ENCODE data around the gene ZNG1A. TPM values are rescaled to one million over a fixed set of nuclear protein-coding genes. Genes with fewer than 3 reads are reported as not detected.
"Not testable (repeated sequence)": the region's sequence is repeated elsewhere in the genome, so short reads cannot be mapped to it uniquely, and the experiment has no call there.

The ZNG1A gene
- total RNA-seq = 40.1 and 45.1 TPM in 2 replicates
- 23.6 TPM for polyA plus RNA-seq (2012)

DNA sequence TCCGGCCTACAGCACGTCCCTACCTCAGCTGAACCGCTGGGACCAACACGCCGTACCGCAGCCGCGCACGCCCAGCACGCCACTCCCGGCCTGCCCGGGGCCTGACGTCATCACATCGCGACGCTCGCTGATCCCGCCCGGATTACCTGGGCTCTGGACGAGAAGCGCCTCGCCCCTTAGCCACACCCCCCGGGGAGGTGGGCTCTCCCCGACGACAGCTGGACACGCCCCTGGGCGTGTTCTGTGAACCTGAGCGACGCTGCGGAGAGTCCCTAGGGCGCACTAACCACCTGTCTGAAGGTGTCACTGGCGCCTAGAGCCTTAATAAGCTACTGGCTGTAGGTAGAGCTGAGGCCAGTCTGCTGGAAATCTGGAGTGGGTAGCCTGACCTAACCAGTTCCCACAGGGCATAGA lies at the start of gene ZNG1A:
TSS of gene ZNG1A (minus strand) at position 87 of the 414 bp plus-strand sequence. CDS start 87 bp downstream, outside the sequence.
- peak; percentile 39 for DNase-seq (ENCODE audit: low read depth)

DNA sequence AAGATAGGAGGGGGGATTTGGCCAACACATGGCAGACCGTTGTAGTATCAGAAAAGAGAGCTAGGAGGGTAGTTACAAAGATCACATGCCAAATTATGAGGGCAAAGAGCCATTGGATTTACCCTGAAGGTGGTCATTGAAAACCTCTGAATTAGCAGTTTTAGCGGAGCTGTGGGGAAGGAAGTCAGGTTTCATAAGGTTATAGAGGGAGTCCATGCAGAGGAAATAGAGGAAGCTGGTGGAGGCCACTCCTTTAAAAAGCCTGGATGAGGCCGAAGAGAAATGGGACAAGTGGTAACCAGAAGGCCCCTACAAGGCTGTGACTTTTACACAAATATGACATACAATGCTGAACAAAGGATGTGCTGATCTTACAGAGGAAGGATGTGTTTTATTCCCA lies 49.0 kb upstream of the ZNG1A start:
- DNase-seq (ENCODE audit: low read depth) = no peak

DNA sequence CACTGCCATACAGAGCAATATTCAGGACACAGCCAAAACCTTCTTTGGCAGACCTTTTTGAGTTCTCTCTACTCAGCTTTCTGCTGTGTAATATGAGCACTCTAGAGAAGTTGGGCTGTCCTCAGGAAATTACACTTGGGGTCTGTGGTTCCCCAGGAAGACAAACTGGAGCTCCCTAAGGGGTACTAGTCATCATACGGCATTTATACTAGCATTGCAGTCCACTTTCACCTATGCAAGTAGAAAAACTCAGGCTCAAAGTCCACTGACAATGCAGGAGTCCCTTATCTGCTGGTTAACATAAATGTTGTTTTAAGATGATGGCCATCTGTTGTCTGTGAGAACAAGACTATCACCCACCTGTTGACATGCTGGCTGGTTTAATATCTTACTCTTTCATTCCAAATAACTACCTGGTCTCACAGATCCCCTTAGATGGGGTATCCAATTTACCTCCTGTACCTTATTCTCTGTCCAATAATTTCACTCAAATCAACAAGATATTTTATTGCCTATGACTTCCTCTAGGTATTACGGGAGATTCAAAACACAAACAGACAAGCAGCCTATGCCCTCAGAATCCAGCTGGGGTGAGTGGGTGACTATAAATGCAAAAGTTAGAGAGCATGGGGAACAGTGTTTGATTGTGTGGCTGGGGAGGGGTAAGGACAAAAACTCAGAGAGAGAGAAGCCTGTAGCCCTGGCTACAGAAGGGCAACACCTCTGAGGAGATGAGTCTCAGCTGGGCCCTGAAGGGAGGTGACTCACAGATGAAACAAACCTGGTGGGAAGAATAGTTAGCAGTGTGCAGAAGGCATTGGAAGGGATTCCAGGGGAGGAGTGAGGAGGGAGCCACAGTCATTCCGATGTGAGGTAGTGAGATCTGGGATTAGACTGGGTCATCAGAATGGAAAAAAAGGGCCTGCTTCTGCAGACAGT lies 46.0 kb upstream of the ZNG1A start:
- no peak for DNase-seq (ENCODE audit: low read depth)

DNA sequence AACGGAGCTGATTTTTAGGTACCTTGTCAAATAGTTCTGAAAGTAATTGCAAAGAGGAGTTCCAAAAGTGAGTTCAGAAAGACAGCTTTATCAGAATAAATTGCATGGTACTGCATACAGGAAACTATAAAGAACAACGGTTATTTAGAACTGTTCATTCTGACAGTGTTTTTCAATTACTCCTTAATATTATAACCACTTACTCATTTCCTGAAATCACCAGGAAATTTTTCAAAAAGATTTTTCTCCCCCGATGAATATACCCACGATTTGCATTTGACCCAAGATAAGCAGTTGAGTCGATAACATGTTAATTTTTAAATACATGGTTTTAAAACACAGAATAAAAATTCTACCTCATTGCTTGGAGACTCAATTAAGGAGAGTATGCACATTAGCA lies 45.2 kb upstream of the ZNG1A start:
- no peak for DNase-seq (ENCODE audit: low read depth)

DNA sequence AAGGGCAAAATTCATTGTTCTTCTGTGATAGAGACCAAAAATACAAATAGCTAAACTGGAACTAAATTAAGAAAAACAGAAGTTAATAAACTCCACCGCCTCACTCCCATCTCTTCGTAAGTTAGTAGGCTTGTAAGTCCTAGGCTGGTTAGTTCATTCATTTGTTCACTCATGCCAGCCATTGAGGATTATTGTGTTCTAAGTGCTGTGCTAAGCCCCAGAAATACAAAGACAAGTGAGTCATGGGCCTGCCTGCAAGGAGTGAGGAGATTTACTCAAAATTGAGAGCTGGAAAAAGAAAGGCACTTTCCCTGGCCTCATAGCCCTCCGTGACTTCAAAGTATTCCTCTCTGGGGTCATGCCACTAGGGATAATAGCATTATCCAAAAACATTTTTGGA lies 44.3 kb upstream of the ZNG1A start:
- DNase-seq (ENCODE audit: low read depth) = no peak

DNA sequence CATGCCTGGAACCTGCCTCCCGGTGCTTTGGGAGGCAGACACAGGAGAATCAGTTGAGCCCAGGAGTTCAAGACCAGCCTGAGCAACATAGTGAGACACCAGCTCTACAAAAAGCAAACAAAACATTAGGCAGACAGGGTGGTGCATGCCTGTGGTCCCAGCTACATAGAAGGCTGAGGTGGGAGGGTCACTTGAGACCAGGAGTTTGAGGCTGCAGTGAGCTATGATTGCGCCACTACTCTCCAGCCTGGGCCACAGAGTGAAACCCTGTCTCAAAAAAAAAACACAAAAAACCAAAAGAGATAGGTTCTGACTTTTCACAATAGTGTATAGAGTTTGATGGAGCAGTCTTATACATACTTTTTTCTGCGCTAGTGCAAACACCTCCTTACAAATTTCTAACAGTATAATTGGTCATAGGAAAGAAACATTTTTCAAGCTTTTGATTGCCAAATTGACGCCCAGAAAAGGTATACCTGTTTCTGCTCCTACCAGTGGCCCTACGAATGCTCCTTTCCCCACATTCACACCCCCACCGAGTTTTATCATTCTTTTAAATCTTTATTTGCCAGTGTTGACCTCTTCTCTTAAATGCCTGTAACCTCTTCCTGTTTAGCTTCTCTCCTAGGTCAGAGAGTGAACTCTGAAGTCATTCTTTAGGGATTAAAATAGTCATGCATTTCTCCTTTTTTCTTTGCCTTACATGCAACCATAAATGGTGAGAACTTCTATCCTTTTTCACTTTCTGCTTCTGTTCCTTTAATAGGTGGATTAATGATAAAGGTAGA lies 43.3 kb upstream of the ZNG1A start:
- no peak for DNase-seq (ENCODE audit: low read depth)

DNA sequence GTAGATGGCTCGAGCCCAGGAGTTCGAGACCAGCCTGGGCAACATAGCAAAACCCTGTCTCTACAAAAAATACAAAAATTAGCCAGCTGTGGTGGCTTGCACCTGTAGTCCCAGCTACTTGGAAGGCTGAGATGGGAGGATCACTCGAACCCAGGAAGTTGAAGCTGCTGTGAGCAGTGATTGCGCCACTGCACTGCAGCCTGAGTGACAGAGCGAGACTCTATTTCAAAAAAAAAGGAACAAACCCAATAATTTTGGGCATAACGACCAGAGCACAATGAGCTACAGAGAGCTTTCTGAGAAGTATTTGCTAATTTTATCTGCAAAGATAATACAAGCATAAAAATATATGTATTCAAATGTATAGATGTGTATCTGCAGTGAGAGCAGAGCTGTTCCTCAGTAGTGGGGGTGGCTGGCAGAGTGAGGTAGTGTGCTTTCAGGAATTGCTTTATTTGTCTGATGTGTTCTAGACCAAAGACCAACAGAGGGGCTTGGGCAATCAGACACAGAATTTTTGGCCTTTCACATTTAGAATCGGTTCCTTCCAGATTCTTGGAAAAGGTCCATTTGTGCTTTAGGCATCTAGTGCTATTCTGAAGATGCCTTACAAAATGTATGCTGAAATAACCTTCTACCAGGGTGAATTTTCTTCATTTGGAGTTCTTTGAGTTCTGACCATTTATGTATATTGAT lies 41.0 kb upstream of the ZNG1A start:
- no peak for DNase-seq (ENCODE audit: low read depth)

DNA sequence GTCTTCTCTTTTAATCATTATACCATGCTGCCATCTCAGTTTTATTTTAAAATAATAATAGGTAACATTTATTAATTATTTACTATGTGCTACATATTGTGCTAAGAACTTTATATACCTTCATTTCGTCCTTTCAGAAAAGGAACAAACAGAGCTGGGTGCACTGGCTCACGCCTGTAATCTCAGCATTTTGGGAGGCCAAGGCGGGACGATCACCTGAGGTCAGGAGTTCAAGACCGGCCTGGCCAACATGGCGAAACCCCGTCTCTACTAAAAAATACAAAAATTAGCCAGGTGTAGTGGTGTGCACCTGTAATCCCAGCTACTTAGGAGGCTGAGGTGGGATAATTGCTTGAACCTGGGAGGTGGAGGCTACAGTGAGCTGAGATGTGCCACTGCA lies 40.2 kb upstream of the ZNG1A start:
- DNase-seq (ENCODE audit: low read depth) = not testable (repeated sequence)

DNA sequence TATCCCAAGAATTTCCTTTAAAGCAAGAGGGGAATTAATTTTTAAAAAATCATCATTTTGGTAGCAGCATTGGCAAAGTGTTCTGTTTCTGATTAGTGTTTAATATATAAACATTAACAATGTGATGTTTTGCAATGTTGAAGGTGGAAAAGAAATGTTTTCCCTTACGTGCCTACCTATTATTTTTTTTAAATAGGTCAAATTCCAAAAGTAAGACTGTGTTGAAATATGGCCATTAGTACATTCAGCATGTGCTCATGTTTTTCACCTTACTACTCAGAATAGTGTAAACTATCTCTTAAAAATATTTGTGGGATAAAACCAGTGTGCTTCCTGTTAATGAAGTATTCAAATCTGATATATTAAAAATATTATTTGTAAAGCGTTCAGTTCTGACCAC lies 39.1 kb upstream of the ZNG1A start:
- DNase-seq (ENCODE audit: low read depth) = no peak

DNA sequence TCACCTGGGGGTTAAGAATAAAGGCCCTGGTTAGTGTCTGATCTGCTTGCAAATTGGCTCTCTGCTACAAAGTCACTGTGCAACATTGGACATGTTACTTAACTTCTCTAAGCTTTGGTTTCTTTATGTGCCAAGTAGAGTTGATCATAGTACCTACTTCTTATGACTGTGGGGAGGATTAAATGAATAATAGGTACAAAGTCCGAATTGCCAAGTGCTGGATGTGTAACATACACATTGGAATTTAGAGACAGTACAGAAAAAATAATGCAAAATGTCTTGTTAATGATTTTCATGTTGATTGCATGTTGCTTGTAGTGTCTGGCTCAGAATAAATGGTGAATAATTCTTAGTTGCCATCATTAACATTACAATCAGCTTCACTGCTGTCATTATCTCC lies 38.0 kb upstream of the ZNG1A start:
- no peak for DNase-seq (ENCODE audit: low read depth)

DNA sequence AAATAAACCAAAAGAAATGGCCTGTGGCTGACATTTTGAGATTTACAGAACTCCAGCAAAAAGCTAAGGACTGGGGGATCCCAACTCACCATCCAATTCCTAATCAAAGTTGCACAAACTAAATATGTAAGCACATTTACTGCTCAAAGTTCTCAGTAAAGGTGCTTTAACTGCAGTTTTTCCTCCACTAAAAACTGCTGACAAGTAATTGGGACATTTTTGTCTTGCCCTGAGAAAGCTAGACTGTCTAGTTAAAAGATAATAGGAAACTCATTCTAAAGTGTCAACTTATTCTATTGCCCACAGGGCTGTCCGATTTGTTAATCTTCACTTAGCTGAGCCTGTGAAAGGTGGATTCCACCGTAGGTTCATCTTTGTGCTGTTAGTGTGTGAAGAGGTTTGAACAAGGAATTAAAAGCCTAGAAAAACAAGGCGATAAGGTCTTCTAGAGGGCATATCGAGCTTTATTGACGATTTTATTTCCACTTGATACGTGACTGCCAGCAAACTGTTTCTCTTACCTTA lies 36.8 kb upstream of the ZNG1A start:
- no peak for DNase-seq (ENCODE audit: low read depth)

DNA sequence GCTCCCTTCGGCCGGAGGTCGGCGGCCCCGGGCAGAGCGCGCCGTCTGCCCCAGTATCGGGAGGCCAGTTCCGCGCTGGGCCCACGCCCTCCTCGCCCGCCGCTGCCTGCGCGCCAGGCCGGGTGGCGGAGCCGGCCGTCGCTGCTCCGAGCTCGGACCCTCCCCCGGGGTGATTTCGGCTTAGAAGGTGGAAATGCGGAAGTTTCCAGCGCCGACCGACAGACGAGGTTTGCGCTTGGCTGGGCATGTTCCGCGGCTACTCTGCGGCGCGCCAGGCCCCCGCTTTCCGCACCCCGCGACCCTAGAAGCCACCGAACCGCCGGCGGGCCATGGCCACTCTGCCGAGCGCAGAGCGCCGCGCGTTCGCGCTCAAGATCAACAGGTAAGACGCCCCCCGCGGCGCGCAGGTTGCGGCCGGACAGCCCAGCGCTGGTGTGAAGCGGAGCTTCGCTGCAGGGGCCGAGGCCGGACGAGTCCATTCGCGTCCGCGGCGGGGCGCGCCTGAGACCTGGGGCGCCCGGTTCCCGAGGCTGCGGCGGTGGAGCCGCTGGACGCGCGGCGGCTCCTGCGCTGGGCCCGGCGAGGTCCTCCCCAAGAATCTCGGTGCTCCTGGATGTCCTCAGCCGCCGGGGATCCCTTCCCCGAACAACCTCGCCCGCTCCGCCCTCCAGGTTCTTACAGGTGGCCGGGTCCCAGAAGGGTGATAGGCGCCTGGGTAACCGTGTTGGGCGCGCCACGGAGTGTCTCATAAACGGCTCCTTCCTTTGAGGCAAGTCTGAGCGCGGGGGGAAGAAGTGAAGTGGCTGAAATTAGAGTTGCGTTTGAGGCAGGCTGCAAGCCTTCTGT lies 36.0 kb upstream of the ZNG1A start, which contains the start of gene DOCK8:
TSS of gene DOCK8 (plus strand) at position 218 of the 846 bp plus-strand sequence. CDS start at position 330, 112 bp downstream.
- no peak for DNase-seq (ENCODE audit: low read depth)

DNA sequence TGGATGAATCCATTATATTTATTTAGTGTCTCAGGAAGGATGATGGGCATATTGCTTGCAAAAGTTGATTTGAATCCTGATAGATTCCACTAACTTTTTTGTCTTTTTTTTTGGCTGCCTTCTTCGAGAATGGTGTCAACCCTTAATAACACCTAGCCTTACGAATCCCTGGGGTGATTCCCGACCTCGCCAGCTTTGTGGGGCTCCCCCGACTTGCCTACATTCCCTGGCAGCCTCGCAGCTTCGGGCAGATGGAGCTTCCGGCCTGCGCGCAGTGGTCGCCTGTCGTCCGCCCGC lies 35.4 kb upstream of the ZNG1A start:
- DNase-seq (ENCODE audit: low read depth) = no peak

DNA sequence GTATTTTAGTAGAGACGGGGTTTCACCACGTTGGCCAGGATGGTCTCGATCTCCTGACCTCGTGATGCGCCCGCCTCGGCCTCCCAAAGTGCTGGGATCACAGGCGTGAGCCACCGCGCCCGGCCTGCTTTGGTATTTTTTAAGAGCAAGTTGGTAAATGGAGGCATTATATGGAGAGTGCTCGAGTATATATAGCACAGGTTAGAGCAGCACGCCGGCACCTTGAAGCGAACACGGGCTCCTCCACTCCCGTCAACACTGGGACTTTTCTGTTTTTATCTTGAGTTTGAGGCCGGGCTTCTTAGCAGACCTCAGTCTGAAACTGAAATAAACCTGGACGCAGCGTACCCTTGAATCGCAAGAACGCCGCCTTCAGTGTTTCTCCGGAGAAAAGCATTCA lies 35.0 kb upstream of the ZNG1A start:
- DNase-seq (ENCODE audit: low read depth) = not testable (repeated sequence)

DNA sequence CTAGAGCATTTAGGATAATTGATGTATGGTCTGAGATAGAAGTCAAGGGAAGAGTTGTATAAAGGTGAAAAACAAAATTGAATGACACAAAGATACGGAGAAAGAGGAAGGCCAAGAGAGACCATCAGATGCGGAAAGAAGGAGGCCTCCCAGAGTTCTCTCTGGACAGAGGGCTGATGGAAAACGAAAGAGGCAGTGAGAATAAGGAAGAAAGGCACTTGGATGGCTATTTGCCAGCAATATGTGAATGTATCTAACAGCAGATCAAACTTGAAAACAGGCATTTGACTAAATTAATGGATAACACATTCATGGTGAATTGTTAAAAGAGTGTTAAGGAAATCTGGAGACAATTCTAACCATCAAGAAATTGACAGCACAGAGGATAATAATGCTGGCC lies 33.4 kb upstream of the ZNG1A start:
- no peak for DNase-seq (ENCODE audit: low read depth)

DNA sequence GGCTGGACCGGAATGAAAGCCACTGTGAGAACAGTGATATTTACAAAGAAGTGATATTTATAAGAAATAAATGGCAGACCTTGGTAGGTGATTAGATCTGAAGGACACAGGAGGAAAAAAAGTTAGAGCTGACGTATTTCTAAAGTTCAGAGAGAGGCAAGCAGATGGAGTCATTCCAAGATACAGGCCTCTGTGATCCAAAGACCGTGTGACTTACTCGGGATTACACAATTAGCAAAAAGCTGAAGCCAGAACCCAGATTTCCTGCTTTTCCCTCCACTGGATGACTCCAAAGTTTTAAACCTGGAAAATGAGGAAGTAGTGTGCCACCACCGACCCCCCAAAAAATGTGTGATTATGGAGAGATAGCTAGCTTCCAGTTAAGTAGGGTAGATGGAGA lies 32.7 kb upstream of the ZNG1A start:
- no peak for DNase-seq (ENCODE audit: low read depth)

DNA sequence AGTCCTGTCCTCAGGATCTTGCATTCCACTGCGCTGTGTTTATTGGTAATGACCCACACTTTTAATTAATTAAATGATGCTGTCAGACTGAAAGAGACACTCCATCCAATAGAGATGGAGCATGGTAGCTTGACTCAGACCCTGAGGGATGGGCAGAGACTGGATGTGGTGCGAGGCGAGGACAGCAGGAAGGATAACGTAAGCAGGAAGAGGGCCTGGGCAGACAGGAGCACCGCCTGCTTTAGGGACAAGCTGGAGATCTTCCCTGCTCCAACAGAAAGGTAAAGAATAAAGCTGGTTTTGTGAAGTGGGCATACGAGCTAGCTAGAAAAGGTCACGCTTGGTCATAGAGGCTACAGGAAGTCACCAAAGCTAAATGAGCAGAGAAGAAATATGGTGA lies 32.2 kb upstream of the ZNG1A start:
- DNase-seq (ENCODE audit: low read depth) = no peak

DNA sequence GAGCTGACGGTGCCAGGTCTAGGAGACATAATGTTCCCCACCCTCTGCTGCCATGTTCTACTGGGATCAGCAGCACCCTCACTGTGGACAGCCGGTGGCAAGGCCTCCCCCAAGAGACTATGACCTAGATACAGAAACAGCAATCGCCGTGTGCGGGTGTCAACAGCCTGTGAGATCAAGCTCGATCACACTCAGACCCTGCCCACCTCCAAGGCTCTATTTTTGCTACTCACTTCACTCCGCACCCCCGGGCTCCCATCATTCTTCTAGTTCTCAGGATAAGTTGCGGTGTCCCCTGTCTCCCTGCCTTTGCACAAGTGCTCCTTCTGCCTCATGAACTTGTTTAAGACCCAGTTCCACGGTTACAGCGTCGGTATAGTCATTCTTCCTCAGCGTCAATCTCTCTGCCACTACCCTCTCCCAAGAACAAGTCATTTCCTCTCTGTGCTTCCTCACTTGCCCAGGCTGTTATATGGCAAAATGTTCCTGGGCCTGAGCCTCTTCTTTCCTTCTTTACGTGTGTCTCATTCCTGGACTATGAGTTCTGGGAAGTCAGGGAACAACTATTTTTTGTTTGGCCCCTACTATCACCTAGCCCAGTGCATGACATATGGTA lies 30.4 kb upstream of the ZNG1A start:
- DNase-seq (ENCODE audit: low read depth) = no peak

DNA sequence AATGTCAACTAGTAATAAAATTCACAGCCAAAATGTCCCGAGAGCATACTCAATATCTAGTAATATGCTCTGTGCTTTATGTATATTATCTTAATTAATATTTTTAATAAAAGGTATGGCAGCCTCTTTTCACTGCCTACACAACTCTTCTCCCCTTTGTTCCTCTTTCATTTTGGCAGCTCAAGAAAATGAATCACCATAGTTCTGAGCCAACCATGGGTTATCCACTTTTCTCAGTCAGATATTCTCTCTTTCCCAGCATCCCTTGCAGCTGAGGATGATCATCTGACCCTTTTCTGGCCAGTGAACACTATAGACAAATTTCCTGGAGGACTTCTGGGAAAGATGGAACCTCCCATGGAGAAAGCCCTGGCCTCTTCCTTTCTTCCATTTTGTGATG lies 27.6 kb upstream of the ZNG1A start:
- no peak for DNase-seq (ENCODE audit: low read depth)

DNA sequence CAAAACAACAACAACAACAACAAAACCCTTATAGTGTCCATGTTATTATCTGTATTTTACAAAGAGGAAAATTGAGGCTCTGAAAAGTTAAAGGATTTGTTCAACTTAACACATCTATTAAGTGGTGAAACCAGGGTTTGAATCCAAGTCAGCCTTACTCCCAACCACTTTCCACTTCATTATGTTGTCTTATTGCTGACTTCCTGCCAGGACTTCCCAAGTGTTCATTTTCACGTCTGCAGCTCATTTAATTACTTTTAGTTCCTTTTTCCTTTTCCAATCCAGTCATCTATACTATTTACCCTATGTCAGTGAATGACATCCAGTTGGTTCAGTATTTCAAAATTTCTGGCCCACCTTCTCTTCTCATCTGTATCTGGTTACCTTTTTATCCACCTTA lies 20.7 kb upstream of the ZNG1A start:
- DNase-seq (ENCODE audit: low read depth) = not testable (repeated sequence)

Data from myocyte (in vitro differentiated cells).